IPS-18a (cell line): ENCODE data around the gene TNIK.
"Not testable (repeated sequence)": the region's sequence is repeated elsewhere in the genome, so short reads cannot be mapped to it uniquely, and the experiment has no call there.

ENCODE experiments used
- H3K27ac ChIP-seq: one replicate; pipeline ENCODE4 v1.5.1; 2013; ENCODE audit warnings: low read length
- H3K27me3 ChIP-seq: one replicate; pipeline ENCODE4 v1.6.1; 2013; ENCODE audit warnings: mild to moderate bottlenecking, low read length; ENCODE audit not compliant: control insufficient read depth, insufficient read depth
- H3K36me3 ChIP-seq: one replicate; pipeline ENCODE4 v1.6.1; 2013; ENCODE audit warnings: low read depth, low read length; ENCODE audit not compliant: control insufficient read depth
- H3K4me1 ChIP-seq: one replicate; pipeline ENCODE4 v1.6.1; 2013; ENCODE audit warnings: low read depth, low read length; ENCODE audit not compliant: control insufficient read depth
- H3K4me3 ChIP-seq: one replicate; pipeline ENCODE4 v1.5.1; 2013; ENCODE audit warnings: low read length
- H3K9ac ChIP-seq: one replicate; pipeline ENCODE4 v1.6.1; 2013; ENCODE audit warnings: mild to moderate bottlenecking, low read length, moderate library complexity
- H3K9me3 ChIP-seq: one replicate; pipeline ENCODE4 v1.6.1; 2013; ENCODE audit warnings: low read depth, low read length; ENCODE audit not compliant: control insufficient read depth

Gene TNIK

GRCh38 chr3:171256445-171257250 lies 203.6 kb downstream of the TNIK start:
- no peaks in the 10 kb centered on the region for H3K36me3 ChIP-seq
- no peaks in the 10 kb centered on the region for H3K9me3 ChIP-seq
- no peaks in the 10 kb centered on the region for H3K4me1 ChIP-seq
- no peak overlapping the region for H3K27ac ChIP-seq
- no peak overlapping the region for H3K9ac ChIP-seq
- H3K27me3 ChIP-seq, result no peaks in the 10 kb centered on the region
- H3K4me3 ChIP-seq, result no peak overlapping the region

- Histone ChIP-seq H3K9ac (no peak overlapping the region), H3K27me3 (no peaks in the 10 kb centered on the region), H3K4me1 (no peaks in the 10 kb centered on the region), H3K36me3 (no peaks in the 10 kb centered on the region), H3K4me3 (no peak overlapping the region), H3K27ac (no peak overlapping the region), H3K9me3 (no peaks in the 10 kb centered on the region)
Measured at GRCh38 chr3:171255236-171255806, 204.9 kb downstream of the TNIK start.

GRCh38 chr3:171254315-171254714 lies 205.9 kb downstream of the TNIK start:
- no peaks in the 10 kb centered on the region for H3K27me3 ChIP-seq
- no peaks in the 10 kb centered on the region for H3K4me1 ChIP-seq
- H3K9ac ChIP-seq, result no peak overlapping the region
- no peak overlapping the region for H3K4me3 ChIP-seq
- no peak overlapping the region for H3K27ac ChIP-seq
- H3K9me3 ChIP-seq, result no peaks in the 10 kb centered on the region
- H3K36me3 ChIP-seq, result no peaks in the 10 kb centered on the region

- H3K27me3 ChIP-seq, result no peaks in the 10 kb centered on the region
- no peak overlapping the region for H3K4me3 ChIP-seq
- no peaks in the 10 kb centered on the region for H3K4me1 ChIP-seq
- H3K9me3 ChIP-seq, result no peaks in the 10 kb centered on the region
- no peak overlapping the region for H3K9ac ChIP-seq
- no peaks in the 10 kb centered on the region for H3K36me3 ChIP-seq
- no peak overlapping the region for H3K27ac ChIP-seq
Measured at GRCh38 chr3:171251835-171252234, 208.4 kb downstream of the TNIK start.

- H3K9ac ChIP-seq, result no peak overlapping the region
- no peak overlapping the region for H3K4me3 ChIP-seq
- no peak overlapping the region for H3K27ac ChIP-seq
Measured at GRCh38 chr3:171250444-171250843, 209.8 kb downstream of the TNIK start.

GRCh38 chr3:171249245-171249644 lies 211.0 kb downstream of the TNIK start:
- H3K9me3 ChIP-seq, result no peaks in the 10 kb centered on the region
- H3K9ac ChIP-seq, result no peak overlapping the region
- no peak overlapping the region for H3K4me3 ChIP-seq
- H3K27ac ChIP-seq, result no peak overlapping the region
- H3K36me3 ChIP-seq, result no peaks in the 10 kb centered on the region
- H3K27me3 ChIP-seq, result no peaks in the 10 kb centered on the region
- no peaks in the 10 kb centered on the region for H3K4me1 ChIP-seq

More at GRCh38 chr3:171250444-171250843, 209.8 kb downstream of the TNIK start:
- H3K36me3 ChIP-seq, result no peaks in the 10 kb centered on the region
- no peaks in the 10 kb centered on the region for H3K27me3 ChIP-seq
- H3K4me1 ChIP-seq, result no peaks in the 10 kb centered on the region
- no peaks in the 10 kb centered on the region for H3K9me3 ChIP-seq

- no peaks in the 10 kb centered on the region for H3K4me1 ChIP-seq
- no peaks in the 10 kb centered on the region for H3K27me3 ChIP-seq
- H3K9me3 ChIP-seq, result no peaks in the 10 kb centered on the region
- H3K9ac ChIP-seq, result no peak overlapping the region
- H3K4me3 ChIP-seq, result no peak overlapping the region
- H3K27ac ChIP-seq, result no peak overlapping the region
- no peaks in the 10 kb centered on the region for H3K36me3 ChIP-seq
Measured at GRCh38 chr3:171248426-171249111, 211.6 kb downstream of the TNIK start.

GRCh38 chr3:171245796-171246765 lies 214.1 kb downstream of the TNIK start:
- Histone ChIP-seq H3K9ac (no peak overlapping the region), H3K9me3 (no peaks in the 10 kb centered on the region), H3K4me1 (no peaks in the 10 kb centered on the region), H3K36me3 (no peaks in the 10 kb centered on the region), H3K4me3 (no peak overlapping the region), H3K27ac (no peak overlapping the region), H3K27me3 (no peaks in the 10 kb centered on the region)

GRCh38 chr3:171242951-171243350 lies 217.3 kb downstream of the TNIK start:
- Histone ChIP-seq H3K27ac (no peak overlapping the region), H3K9ac (no peak overlapping the region), H3K9me3 (no peaks in the 10 kb centered on the region), H3K4me3 (no peak overlapping the region), H3K4me1 (peaks cover 4% of the 10 kb centered on the region), H3K36me3 (no peaks in the 10 kb centered on the region), H3K27me3 (no peaks in the 10 kb centered on the region)

GRCh38 chr3:171242170-171242569 lies 218.0 kb downstream of the TNIK start:
- H3K27ac ChIP-seq, result no peak overlapping the region
- H3K9ac ChIP-seq, result no peak overlapping the region
- peaks cover 4% of the 10 kb centered on the region for H3K4me1 ChIP-seq
- H3K9me3 ChIP-seq, result no peaks in the 10 kb centered on the region
- H3K36me3 ChIP-seq, result no peaks in the 10 kb centered on the region
- no peak overlapping the region for H3K4me3 ChIP-seq
- no peaks in the 10 kb centered on the region for H3K27me3 ChIP-seq

- not testable (repeated sequence) for H3K27me3 ChIP-seq, H3K9ac ChIP-seq, H3K36me3 ChIP-seq, H3K4me1 ChIP-seq, H3K9me3 ChIP-seq, H3K27ac ChIP-seq, H3K4me3 ChIP-seq
Measured at GRCh38 chr3:171241655-171242054, 218.6 kb downstream of the TNIK start.
